Neural cell (in vitro differentiated cells): Measurements from ENCODE around the gene FAM200B.

ENCODE experiments used
- RAD21 ChIP-seq: fragments of 450-650 bp; conservative IDR thresholded peaks from 2 replicates; pipeline ENCODE4 v1.6.1; 2014; ENCODE audit warnings: antibody characterized with exemption, mild to moderate bottlenecking, moderate library complexity
- TF ChIP-seq, protein P1 (sequence below): fragments of 450-650 bp; IDR thresholded peaks from 2 replicates; pipeline ENCODE4 v1.5.1; 2014; ENCODE audit warnings: antibody characterized with exemption, mild to moderate bottlenecking, moderate library complexity; ENCODE audit not compliant: poor library complexity, severe bottlenecking

DNA sequence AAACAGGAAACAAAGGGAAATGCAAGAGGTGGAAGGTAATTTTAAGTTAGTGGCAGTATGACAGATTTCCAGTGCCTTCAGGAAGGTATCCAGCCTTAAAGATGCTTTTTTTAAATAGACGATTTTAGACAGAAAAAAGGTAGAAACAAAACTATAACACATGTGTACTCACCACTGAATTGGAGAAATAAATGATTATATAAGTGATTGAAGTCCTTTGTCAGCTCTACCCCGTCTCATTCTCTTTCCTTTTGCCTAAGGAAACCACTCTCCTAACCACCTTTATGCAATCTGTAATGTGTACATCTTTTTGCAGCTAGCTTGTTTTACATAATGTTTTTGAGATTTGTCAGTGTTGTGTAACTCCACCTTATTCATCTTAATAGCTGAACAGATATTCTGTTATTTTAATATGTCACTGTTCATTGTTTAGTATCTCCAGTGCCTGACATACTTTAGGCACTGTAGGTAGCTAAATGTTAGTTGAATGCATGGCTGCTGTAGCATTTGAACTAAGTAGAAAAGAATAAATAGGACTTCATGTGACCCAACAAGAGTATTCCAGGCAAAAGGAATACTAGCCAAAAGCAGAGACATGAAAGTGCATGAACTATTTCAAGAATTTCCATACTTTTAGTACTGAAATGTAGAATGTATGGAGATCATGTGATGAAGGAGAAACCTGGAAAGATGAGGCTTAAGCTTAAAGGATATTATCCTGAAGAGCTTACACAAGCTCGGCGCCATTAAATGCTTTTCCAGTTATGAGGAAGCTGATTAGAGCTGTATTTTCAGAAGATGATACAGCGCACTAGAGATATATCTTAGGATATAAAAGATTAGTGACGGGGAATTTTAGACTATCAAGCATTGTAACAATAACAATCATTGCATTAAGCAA, 865 bp downstream of the FAM200B start:
- TF ChIP-seq RAD21 = no peak
- TF ChIP-seq, protein P1, sequence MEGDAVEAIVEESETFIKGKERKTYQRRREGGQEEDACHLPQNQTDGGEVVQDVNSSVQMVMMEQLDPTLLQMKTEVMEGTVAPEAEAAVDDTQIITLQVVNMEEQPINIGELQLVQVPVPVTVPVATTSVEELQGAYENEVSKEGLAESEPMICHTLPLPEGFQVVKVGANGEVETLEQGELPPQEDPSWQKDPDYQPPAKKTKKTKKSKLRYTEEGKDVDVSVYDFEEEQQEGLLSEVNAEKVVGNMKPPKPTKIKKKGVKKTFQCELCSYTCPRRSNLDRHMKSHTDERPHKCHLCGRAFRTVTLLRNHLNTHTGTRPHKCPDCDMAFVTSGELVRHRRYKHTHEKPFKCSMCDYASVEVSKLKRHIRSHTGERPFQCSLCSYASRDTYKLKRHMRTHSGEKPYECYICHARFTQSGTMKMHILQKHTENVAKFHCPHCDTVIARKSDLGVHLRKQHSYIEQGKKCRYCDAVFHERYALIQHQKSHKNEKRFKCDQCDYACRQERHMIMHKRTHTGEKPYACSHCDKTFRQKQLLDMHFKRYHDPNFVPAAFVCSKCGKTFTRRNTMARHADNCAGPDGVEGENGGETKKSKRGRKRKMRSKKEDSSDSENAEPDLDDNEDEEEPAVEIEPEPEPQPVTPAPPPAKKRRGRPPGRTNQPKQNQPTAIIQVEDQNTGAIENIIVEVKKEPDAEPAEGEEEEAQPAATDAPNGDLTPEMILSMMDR = no peak
